T47D (cell line): ENCODE data around the gene FEZ2.
"Not testable (repeated sequence)": the region's sequence is repeated elsewhere in the genome, so short reads cannot be mapped to it uniquely, and the experiment has no call there.

ENCODE experiments used
- DNase-seq, 2 experiments: peaks; one replicate each; pipeline versions ENCODE4 v3.0.0 to v3.0.0-alpha.2; 2011 to 2012; ENCODE audit warnings: low read depth in 1 of 2, low spot score in 1 of 2
- JUND ChIP-seq: IDR thresholded peaks from 2 replicates; pipeline ENCODE4 v1.6.1; 2012; ENCODE audit warnings: low read depth
- in situ Hi-C: cut with HindIII; loops from 2 replicates; pipeline ENCODE4 v1.10.0; 2016; ENCODE audit warnings: low sequenced_read_pairs, low pct_unique_long_range_greater_than_20kb

FEZ2 gene

DNA sequence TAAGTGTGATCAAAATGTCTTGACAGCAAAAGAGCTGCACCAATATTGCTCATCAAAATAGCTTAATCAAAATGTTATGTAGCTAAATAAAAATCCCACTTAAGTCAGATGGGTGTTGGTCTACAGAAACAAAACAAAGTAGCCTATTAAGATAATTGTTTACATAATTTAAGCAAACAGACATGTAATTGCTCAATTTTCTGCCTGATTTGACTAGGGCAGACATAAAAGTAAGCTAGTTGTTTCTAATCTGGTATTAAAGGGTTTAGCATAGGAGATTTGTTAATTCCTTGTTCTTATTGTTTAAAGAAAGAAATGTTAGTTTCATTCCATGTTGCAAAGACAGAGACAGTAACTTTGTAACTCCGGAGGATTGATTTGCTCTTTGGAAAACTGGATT lies 11.5 kb upstream of the FEZ2 start:
- TF ChIP-seq JUND, result no peak
- in situ Hi-C loops, result no loop called here
- no peak for DNase-seq

DNA sequence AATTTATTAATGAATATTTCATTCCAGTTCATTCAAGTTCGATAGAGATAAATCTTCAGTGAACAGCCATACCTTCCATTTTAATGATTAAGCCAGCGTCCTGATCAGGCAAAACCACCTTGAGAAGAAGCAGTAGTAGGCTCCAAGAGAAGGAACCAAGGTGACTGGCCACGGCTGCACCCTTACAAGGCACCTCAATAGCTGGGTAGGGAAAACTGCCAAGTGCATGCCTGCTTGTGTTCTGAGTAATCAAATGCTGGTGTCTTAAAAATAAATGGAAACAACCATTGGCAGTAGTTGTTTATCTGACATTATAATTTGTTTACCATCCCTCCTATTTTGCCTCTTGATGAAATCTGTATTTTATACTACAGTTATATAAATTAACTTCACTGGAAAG lies 10.0 kb upstream of the FEZ2 start:
- no peak for TF ChIP-seq JUND
- DNase-seq, result no peak
- in situ Hi-C loops, result no loop called here

DNA sequence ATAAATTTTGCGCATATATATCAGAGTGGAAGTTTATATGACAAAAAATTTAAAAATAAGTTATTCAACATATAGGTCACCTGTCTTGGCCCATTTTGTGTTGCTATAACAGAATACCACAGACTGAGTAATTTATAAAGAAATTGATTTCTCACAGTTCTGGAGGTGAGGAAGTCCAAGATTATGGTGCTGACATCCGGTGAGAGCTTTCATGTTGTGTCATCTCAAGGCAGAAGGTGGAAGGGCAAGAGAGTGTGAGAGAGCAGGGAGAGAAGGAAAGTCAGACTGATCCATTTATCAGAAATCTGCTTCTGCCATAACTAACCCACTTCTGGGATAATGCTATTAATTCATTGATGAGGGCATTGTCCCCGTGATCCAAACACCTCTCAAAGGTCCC lies 9.0 kb upstream of the FEZ2 start:
- no peak for DNase-seq
- in situ Hi-C loops, result no loop called here
- TF ChIP-seq JUND, result no peak

DNA sequence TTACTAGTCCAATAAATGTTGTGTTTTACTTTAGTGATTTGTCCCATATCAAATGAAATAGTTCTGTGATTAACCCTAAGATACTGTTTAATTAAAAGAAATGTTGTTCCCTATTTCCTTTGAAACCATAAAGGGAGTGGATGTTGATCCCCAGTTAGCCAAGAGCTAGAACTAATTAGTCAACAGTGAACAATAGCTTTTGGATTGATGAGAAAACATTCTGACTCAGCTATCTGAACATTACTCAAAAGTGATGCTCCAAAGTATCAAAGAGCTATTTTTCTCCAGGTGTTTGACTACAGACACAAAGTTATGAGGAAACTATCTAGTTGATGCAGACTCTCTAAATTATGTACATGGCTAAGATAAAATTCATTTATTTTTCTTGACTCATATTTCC lies 7.3 kb upstream of the FEZ2 start:
- TF ChIP-seq JUND, result no peak
- in situ Hi-C loops, result no loop called here
- DNase-seq, result no peak

DNA sequence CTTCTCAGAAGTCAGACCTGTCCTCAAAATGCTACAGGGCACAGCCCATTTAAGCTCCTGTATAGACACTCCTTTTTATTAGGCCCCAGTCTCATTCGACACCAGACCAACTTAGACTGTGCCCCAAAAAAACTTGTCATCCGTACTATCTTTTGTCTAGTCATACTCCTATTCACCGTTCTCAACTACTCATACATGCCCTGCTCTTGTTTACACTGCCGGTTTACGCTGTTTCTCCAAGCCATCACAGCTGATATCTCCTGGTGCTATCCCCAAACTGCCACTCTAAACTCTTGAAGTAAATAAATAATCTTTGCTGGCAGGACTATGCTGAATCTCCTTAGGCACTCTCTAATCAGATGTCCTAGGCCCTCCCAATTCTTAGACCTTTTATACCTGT lies 5.7 kb upstream of the FEZ2 start:
- DNase-seq, in situ Hi-C loops: not testable (repeated sequence)

DNA sequence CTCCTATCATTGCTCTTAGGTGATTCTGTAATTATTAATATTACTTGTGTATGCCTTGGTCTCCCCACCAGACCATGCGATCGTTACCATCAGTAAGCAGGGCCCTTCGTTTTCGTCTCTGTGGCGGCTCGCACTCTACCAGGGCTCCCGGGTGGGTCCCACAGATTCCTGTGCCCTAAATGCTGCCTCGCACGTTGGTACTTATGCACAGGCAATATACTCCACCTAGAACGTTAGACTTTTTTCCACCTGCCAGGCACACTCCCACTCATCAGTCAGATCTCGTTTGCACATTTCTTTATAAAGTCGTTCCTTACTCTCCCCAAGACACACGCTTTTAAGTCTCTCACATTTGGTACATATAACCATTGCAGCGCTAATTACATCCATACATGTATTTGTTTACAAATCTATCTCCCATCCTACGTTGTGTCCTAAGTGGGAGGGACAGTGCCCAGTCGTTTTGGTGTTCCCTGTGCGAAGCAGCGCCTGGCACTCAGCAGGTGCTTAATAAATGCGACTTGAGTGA lies 901 bp downstream of the FEZ2 start:
- DNase-seq, result no peak
- TF ChIP-seq JUND, result no peak
- in situ Hi-C loops, result no loop called here

DNA sequence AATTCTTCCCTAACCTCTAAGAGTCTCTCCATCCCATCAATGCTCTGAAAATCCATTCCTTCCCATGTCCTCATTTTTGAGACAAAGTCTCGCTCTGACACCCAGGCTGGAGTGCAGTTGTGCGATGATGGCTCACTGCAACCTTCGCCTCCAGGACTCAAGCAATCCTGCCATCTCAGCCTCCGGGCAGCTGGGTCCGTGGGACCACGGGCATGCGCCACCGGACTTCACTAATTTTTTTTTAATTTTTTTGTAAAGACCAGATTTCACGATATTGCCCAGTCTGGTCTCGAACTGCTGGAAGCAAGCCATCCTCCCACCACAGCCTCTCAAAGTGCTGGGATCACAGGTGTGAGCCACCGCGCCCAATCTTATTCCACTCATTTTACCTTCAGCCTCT lies 1.6 kb downstream of the FEZ2 start:
- in situ Hi-C loops, result no loop called here
- no peak for TF ChIP-seq JUND
- DNase-seq, result no peak

DNA sequence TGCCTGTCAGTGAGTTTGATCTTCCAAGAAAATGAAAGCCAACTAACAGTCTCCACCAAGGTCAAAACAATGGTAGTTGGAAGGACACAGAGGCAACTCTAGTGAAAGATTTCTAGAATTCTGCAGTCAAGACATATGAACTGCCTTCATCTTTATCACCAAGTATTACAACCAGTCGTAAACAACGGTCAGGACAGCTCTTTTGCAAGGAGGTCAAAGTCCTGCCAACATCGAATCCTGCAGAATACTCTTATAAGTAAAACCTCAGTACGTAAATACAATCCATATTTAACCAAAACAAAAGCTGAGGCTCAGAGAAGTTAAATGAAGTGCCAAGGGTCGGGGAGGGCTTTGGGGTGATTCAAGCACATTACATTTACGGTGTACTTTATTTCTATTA lies 3.1 kb downstream of the FEZ2 start:
- DNase-seq, result no peak
- TF ChIP-seq JUND, result no peak
- in situ Hi-C loops, result no loop called here

DNA sequence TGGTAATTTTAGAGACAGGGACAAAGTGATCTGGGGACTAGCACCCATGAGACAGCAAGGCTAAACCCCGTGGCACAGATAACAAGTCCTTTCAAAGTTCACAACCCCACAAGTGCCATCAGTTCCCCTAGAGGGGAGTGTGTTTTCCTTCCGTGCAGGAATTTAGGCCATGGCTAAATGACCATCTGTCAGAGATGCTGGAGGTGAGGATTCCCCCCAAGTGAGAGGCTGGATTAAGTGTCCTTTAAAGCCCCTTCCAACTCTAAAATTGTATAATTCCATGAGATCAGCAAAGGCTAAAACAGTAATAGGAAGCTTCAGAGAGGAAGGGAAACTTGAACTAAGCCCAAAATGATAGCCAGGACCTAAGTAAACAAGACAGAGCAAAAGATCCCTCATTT lies 8.7 kb downstream of the FEZ2 start:
- in situ Hi-C loops, result no loop called here
- no peak for TF ChIP-seq JUND
- no peak for DNase-seq

DNA sequence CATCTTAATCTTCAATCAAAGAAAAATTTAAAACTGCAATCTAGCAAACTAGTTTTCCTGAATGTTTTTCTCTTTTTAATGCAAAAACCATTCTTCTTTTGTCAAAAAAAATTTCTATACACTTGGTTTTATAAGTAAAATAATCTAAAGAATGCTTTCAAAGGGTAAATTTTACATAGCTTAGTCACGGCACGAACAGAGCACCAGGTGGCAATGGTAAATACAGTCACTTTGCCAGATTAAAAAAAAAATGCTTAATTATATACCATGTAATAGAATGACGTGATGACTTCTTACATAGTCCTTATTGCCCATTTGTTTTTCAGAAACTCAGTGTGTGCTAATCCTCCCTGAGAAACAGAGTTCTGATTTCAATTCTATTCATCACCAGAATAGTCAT lies 10.4 kb downstream of the FEZ2 start:
- in situ Hi-C loops, result no loop called here
- no peak for TF ChIP-seq JUND
- no peak for DNase-seq

DNA sequence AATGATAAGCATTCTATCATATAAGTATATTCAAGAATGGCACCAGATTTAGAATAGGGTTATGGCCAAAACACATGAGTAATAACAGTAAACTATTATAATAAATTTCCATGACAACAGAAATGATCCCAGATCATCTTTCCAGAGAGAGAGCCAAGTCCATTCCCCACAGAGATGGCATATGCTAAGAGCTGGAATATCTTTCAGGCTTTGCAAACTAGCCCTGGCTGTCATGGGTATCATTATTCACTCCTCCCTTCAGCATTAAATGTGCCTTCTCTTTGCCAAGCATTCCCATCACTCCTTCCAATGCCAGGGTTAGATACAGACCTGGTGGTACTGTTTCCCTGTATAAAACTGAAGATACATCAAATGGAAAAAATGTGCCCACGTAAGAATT lies 10.9 kb downstream of the FEZ2 start:
- TF ChIP-seq JUND, result no peak
- in situ Hi-C loops, result no loop called here
- DNase-seq, result no peak

DNA sequence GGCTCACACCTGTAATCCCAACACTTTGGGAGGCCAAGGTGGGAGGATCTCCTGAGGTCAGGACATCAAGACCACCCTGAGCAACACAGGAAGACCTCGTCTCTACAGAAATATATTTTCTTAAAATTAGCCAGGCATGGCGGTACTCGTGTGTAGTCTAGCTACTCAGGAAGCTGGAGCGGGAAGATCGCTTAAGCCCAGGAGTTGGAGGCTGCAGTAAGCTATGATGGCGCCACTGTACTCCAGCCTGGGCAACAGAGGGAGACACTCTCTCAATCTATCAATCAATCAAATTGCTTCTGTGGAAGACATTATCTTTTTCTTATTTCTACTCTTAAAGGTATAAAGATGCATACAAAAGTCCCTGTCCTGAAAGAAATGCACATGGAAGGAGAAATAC lies 11.3 kb downstream of the FEZ2 start:
- in situ Hi-C loops, result no loop called here
- no peak for TF ChIP-seq JUND
- no peak for DNase-seq

DNA sequence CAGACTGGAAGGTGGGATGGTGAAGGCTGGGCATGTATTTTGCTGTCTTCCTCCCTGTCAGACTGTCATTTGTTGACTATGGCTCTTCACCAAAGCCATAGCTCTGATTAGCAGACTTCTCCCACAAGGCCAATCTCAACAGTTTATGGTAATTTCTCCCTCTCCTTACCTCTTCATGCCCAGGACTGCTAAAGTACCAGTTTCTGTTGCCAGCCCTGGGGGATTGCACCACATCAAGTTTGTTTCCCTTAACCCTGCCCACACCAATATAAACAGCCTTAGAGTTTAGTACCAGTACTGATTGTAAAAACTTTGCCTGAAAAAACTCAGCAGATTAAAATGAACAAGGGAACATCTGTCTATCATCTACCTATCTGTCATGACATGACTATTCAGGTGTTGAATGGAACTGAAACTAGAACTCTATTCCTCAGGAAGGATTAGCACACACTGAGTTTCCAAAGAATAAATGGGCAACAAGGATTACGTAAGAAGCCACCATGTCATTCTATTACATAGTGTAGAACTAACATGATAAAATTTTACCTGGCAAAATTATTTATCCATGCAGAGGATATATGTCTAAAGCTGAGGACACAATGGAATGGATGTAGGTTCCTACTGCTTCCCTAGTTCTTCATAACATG lies 13.7 kb downstream of the FEZ2 start:
- no peak for TF ChIP-seq JUND
- in situ Hi-C loops, result no loop called here
- DNase-seq, result no peak

DNA sequence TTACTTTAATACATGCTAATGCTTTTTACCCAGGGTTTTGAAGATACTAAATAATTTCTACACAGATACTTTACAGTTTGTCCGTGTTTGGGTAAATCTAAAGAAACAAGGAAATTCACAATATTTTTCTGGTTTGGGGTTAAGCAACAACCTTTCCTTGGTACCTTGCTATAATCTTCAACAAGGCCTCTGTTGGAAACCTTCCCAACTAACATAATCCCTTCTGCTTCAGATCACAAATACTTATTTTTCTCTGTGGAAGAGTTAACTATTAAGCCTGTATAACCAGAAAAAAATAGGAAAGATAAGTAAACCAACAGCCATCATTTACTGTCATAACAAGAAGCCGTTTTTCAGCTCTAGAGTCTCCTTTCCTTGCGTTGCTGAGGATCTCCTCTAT lies 15.0 kb downstream of the FEZ2 start:
- DNase-seq, result no peak
- in situ Hi-C loops, result no loop called here
- no peak for TF ChIP-seq JUND
